ENCODE results near the gene SLC43A3. TPM values are rescaled to one million over a fixed set of nuclear protein-coding genes. Genes with fewer than 3 reads are reported as not detected.
"Not testable (repeated sequence)": the region's sequence is repeated elsewhere in the genome, so short reads cannot be mapped to it uniquely, and the experiment has no call there.

Gene SLC43A3
- total RNA-seq, 2 experiments from 2014 or later = 67.4 to 67.8 TPM

DNA sequence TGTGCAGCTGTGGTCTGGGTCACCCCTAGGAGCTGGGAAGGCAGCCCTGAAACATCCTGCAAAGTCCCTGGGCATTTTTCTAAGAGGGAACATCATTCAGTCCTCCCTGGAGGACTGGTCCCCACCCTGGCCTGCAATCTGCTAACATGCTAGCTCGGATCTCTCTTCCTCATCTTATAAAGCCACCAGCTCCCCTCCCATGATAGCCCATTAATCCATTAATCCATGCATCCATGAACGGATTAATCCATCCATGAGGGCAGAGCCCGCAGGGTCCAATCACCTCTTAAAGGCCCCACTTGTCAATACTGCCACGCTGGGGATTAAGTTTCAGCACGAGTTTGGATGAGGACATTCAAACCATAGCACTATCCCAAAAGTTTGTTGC, 58.1 kb downstream of the SLC43A3 start:
- ATAC-seq (ENCODE audit: low read depth) (no peak), DNase-seq (no peak)
- Mint-ChIP-seq H3K27ac (no peak overlapping the region), H3K27me3 (peaks cover 6% of the 10 kb centered on the region), H3K9me3 (no peaks in the 10 kb centered on the region), H3K4me3 (no peak overlapping the region), H3K4me1 (no peaks in the 10 kb centered on the region), H3K36me3 (no peaks in the 10 kb centered on the region)
- POLR2A ChIA-PET = interaction anchor here (0.8 kb wide), 1 partner anchor 17 kb away, joined by 3 read pairs; no protein-coding TSS in a partner anchor

GRCh38 chr11:57368106-57368844, 58.6 kb downstream of the SLC43A3 start:
- POLR2A ChIA-PET = interaction anchor here (0.8 kb wide), 1 partner anchor 16 kb away, joined by 3 read pairs; no protein-coding TSS in a partner anchor
- H3K4me3 Mint-ChIP-seq = no peak overlapping the region
- H3K9me3 Mint-ChIP-seq = no peaks in the 10 kb centered on the region
- H3K27ac Mint-ChIP-seq = no peak overlapping the region
- DNase-seq (no peak), ATAC-seq (ENCODE audit: low read depth) (no peak)
- no peaks in the 10 kb centered on the region for H3K4me1 Mint-ChIP-seq
- H3K36me3 Mint-ChIP-seq = no peaks in the 10 kb centered on the region
- peaks cover 6% of the 10 kb centered on the region for H3K27me3 Mint-ChIP-seq

- H3K4me1 Mint-ChIP-seq = no peaks in the 10 kb centered on the region
- H3K27me3 Mint-ChIP-seq = peaks cover 6% of the 10 kb centered on the region
- no peak for DNase-seq
- no peak overlapping the region for H3K4me3 Mint-ChIP-seq
- no peak for ATAC-seq (ENCODE audit: low read depth)
- POLR2A ChIA-PET = no interaction called here
- H3K36me3 Mint-ChIP-seq = no peaks in the 10 kb centered on the region
- no peak overlapping the region for H3K27ac Mint-ChIP-seq
- H3K9me3 Mint-ChIP-seq = no peaks in the 10 kb centered on the region
These were observed 61.9 kb downstream of the SLC43A3 start for GRCh38 chr11:57364851-57365660.

- no peak for ATAC-seq (ENCODE audit: low read depth)
- no peaks in the 10 kb centered on the region for H3K36me3 Mint-ChIP-seq
- H3K27me3 Mint-ChIP-seq = peaks cover 6% of the 10 kb centered on the region
- H3K4me1 Mint-ChIP-seq = no peaks in the 10 kb centered on the region
- H3K9me3 Mint-ChIP-seq = no peaks in the 10 kb centered on the region
- DNase-seq = no peak
- no peak overlapping the region for H3K4me3 Mint-ChIP-seq
- POLR2A ChIA-PET = no interaction called here
- H3K27ac Mint-ChIP-seq = no peak overlapping the region
These were observed 63.5 kb downstream of the SLC43A3 start for GRCh38 chr11:57363131-57364080.

DNA sequence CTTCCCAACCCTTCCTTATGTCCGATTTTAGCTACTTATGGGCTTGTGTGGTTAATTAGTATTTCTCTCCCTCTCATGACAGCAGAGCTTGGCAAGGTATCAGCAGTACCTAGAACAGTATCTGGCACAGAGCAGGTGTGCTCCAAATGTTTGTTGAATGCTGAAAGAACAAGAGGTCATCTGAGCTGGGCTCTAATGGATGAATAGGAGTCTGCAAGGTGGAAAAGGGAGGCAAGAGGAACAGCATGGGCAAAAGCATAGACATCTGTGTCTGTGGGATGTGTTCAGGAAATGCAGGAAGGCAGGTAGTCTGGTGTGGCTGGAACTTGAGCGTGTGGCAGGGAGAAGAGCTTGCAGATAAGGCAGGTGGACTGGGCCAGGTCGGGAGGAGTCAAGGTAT, 65.0 kb downstream of the SLC43A3 start:
- Mint-ChIP-seq H3K27me3 (peaks cover 2% of the 10 kb centered on the region), H3K9me3 (no peaks in the 10 kb centered on the region), H3K27ac (no peak overlapping the region), H3K4me1 (no peaks in the 10 kb centered on the region), H3K36me3 (no peaks in the 10 kb centered on the region), H3K4me3 (no peak overlapping the region)
- no peak for ATAC-seq (ENCODE audit: low read depth)
- POLR2A ChIA-PET = no interaction called here
- DNase-seq = no peak

- H3K36me3 Mint-ChIP-seq; H3K27ac Mint-ChIP-seq; H3K4me3 Mint-ChIP-seq; H3K9me3 Mint-ChIP-seq; DNase-seq; H3K27me3 Mint-ChIP-seq; H3K4me1 Mint-ChIP-seq; POLR2A ChIA-PET; ATAC-seq (ENCODE audit: low read depth): not testable (repeated sequence)
These were observed 65.5 kb downstream of the SLC43A3 start for GRCh38 chr11:57361420-57361819.

GRCh38 chr11:57360991-57361390, 65.9 kb downstream of the SLC43A3 start:
- Mint-ChIP-seq H3K9me3 (no peaks in the 10 kb centered on the region), H3K36me3 (no peaks in the 10 kb centered on the region), H3K27me3 (no peaks in the 10 kb centered on the region), H3K4me1 (peaks cover 1% of the 10 kb centered on the region), H3K27ac (no peak overlapping the region), H3K4me3 (no peak overlapping the region)
- ATAC-seq (ENCODE audit: low read depth) = no peak
- DNase-seq = no peak
- POLR2A ChIA-PET = no interaction called here

DNA sequence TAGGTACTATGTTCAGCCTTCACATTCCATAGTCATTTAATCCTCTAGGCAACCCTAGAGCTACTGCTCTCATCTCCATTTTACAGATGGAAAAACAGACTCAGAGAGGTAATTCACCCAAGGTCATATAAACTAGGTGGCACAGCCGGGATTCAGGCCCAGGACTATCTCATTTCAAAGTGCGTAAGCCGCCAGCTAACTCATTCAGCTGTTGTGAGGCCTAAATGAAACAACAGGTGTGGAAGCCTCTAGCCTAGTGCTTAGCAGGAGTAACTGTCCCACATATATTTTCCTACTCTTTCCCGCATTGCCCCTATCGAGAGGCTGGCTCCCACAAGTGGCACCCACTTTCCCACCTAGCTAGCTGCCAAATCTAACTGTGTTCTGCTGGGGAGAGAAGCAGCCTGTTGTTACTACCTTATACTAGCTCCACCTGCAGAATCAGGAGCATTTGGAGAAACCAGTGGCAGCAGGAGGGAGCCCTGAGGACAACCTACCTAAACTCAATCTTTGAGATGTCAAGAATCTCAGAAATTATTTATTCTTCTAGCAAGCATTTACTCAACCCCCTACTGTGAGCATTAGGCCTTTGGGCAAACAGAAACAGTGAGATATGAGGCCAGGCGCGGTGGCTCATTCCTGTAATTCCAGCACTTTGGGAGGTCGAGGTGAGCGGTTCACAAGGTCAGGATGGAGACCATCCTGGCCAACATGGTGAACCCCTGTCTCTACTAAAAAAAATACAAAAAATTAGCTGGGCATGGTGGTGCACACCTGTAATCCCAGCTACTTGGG, 66.8 kb downstream of the SLC43A3 start:
- Mint-ChIP-seq H3K27ac (no peak overlapping the region), H3K9me3 (no peaks in the 10 kb centered on the region), H3K4me3 (no peak overlapping the region), H3K4me1 (peaks cover 1% of the 10 kb centered on the region), H3K27me3 (no peaks in the 10 kb centered on the region), H3K36me3 (no peaks in the 10 kb centered on the region)
- POLR2A ChIA-PET = no interaction called here
- DNase-seq (no peak), ATAC-seq (ENCODE audit: low read depth) (no peak)

DNA sequence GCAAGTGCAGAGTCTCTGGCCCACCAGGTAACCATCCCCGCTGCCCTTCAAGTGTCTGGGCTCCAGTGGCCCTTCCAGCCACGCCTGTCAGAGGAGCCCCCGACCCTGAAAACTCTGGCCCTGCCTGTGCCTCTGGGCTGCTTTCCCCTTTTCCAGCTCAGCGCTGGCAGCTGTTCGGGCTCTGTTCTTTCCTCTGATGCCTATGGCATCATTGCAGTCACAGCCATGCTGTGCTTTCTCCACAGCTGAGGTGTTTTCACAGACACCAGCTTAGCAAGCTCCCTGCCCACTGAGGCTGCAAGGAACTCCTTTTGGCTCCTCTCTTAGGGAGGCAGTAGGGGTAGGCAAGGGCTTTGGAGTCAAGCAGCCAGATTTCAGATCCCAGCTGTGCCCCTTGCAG, 67.5 kb downstream of the SLC43A3 start:
- Mint-ChIP-seq H3K27me3 (peaks cover 3% of the 10 kb centered on the region), H3K4me3 (no peak overlapping the region)
- POLR2A ChIA-PET = no interaction called here

DNA sequence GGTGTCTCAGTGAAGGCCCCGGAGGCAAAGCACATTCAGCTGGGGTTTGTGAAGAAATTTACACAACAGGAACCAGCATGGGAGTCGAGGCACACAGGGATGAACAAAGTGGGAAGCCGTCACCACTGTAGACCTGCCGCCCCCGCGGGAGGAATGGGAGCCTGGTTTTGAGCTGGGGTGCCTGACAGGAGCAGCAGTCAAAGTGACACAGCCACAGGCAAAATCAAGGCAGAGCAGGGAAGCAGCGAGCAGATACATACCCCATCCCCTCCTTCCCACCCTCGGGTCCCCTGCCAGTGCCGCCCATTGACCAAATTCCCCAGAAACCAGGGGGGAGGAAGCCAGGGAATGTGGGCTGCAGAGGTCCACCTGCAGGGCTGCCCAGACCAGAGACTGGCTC, 67.9 kb downstream of the SLC43A3 start:
- no peaks in the 10 kb centered on the region for H3K36me3 Mint-ChIP-seq
- H3K27me3 Mint-ChIP-seq = peaks cover 7% of the 10 kb centered on the region
- ATAC-seq (ENCODE audit: low read depth) (no peak), DNase-seq (no peak)
- no peaks in the 10 kb centered on the region for H3K9me3 Mint-ChIP-seq
- H3K4me3 Mint-ChIP-seq = no peak overlapping the region
- H3K27ac Mint-ChIP-seq = no peak overlapping the region
- H3K4me1 Mint-ChIP-seq = peaks cover 1% of the 10 kb centered on the region
- POLR2A ChIA-PET = no interaction called here

More for the DNA sequence above, 67.5 kb downstream of the SLC43A3 start:
- ATAC-seq (ENCODE audit: low read depth) = no peak
- no peaks in the 10 kb centered on the region for H3K36me3 Mint-ChIP-seq
- no peak for DNase-seq
- H3K9me3 Mint-ChIP-seq = no peaks in the 10 kb centered on the region
- peaks cover 1% of the 10 kb centered on the region for H3K4me1 Mint-ChIP-seq
- H3K27ac Mint-ChIP-seq = no peak overlapping the region

GRCh38 chr11:57358543-57358961, 68.4 kb downstream of the SLC43A3 start:
- Mint-ChIP-seq H3K27ac (no peak overlapping the region), H3K27me3 (peaks cover 8% of the 10 kb centered on the region), H3K36me3 (no peaks in the 10 kb centered on the region), H3K4me3 (no peak overlapping the region), H3K4me1 (peaks cover 1% of the 10 kb centered on the region), H3K9me3 (no peaks in the 10 kb centered on the region)
- ATAC-seq (ENCODE audit: low read depth) (no peak), DNase-seq (no peak)
- POLR2A ChIA-PET = no interaction called here

- Mint-ChIP-seq H3K36me3 (no peaks in the 10 kb centered on the region), H3K9me3 (no peaks in the 10 kb centered on the region), H3K4me1 (peaks cover 1% of the 10 kb centered on the region), H3K27me3 (peaks cover 8% of the 10 kb centered on the region), H3K4me3 (no peak overlapping the region), H3K27ac (no peak overlapping the region)
- DNase-seq (no peak), ATAC-seq (ENCODE audit: low read depth) (no peak)
- POLR2A ChIA-PET = no interaction called here
These were observed 69.1 kb downstream of the SLC43A3 start for GRCh38 chr11:57357856-57358255.

DNA sequence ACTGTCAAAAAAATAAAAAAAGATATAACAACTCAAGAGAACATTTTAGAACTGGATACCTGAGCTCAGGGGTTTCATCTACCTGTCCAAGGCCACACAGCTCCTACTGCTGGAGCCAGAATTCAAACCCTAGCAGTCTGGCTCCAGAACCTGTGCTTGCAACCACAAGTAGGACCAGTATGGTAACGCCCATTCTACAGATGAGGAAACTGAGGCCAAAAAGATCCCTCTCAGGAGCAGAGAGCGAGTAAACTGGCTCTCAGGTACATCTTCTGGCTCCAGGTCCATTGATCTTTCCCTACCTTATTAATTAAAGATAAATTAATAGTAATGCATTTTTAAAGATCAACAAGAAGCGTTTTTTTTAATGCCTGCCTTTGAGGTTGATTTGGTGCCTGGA, 69.6 kb downstream of the SLC43A3 start:
- no peak overlapping the region for H3K4me3 Mint-ChIP-seq
- no peak overlapping the region for H3K27ac Mint-ChIP-seq
- DNase-seq = no peak
- H3K36me3 Mint-ChIP-seq = no peaks in the 10 kb centered on the region
- no peak for ATAC-seq (ENCODE audit: low read depth)
- no peaks in the 10 kb centered on the region for H3K9me3 Mint-ChIP-seq
- H3K27me3 Mint-ChIP-seq = peaks cover 12% of the 10 kb centered on the region
- POLR2A ChIA-PET = no interaction called here
- peaks cover 1% of the 10 kb centered on the region for H3K4me1 Mint-ChIP-seq

Data from activated naive CD8-positive, alpha-beta T cell treated with anti-CD3 and anti-CD28 coated beads, Interleukin-2, amount 10 ng/mL, durations not matched to agents 7 days and 5 days (primary cell).